Left ventricle myocardium inferior (tissue), 1 donor: ENCODE data around the gene ABCF3. TPM values are rescaled to one million over a fixed set of nuclear protein-coding genes. Genes with fewer than 3 reads are reported as not detected.
A peak's percentile ranks its signal among the peaks of the same experiment; 100 is the strongest.

Experiments used
- DNase-seq: peaks from one replicate; pipeline ENCODE4 v3.0.0-alpha.2; 2020
- H3K27ac ChIP-seq: fragments of 200-600 bp; replicated peaks from 2 replicates; pipeline ENCODE4 v1.8.0; 2021
- H3K27me3 ChIP-seq: fragments of 200-600 bp; 2 replicates; pipeline ENCODE4 v1.8.0; 2021; ENCODE audit warnings: low read depth
- H3K36me3 ChIP-seq: fragments of 200-600 bp; 2 replicates; pipeline ENCODE4 v1.8.0; 2021
- H3K4me1 ChIP-seq: fragments of 200-600 bp; 2 replicates; pipeline ENCODE4 v1.8.0; 2021
- H3K4me3 ChIP-seq: fragments of 200-600 bp; 2 replicates; pipeline ENCODE4 v1.8.0; 2021; ENCODE audit warnings: mild to moderate bottlenecking, moderate library complexity
- H3K9me3 ChIP-seq: fragments of 200-600 bp; replicated peaks from 2 replicates; pipeline ENCODE4 v1.8.0; 2021
- CTCF ChIP-seq: fragments of 200-600 bp; IDR thresholded peaks from 2 replicates; pipeline ENCODE4 v1.8.0; 2021; ENCODE audit warnings: antibody characterized with exemption, mild to moderate bottlenecking, borderline replicate concordance
- intact Hi-C: fragments of 100-400 bp; cut with micrococcal nuclease; formaldehyde crosslinking; loops from one replicate; pipeline ENCODE4 v1.11.0; 2022
- total RNA-seq: library from RNA; stranded (reverse); fragmentation: NEBNext Ultra II Directional; extraction: Animal tissue kit (Norgen Biotek cat#: 25700); gene quantifications from one replicate; pipeline ENCODE4 v1.2.1, GENCODE V29; 2021
- donor health status: DM: no; HTN: yes; CAD: no; lungs with severe emphysema.

Gene ABCF3
- total RNA-seq, 1 donor from 2014 or later: 70.2 TPM

GRCh38 chr3:184177331-184177731 is 8.7 kb upstream of the ABCF3 start:
- H3K36me3 ChIP-seq: peaks cover 59% of the 10 kb centered on the region
- no peak for TF ChIP-seq CTCF
- H3K9me3 ChIP-seq: no peaks in the 10 kb centered on the region
- no peak for DNase-seq
- H3K27me3 ChIP-seq: no peaks in the 10 kb centered on the region
- peaks cover 56% of the 10 kb centered on the region for H3K4me1 ChIP-seq
- H3K4me3 ChIP-seq: peak overlapping the region; percentile 92
- peak overlapping the region; percentile 95 for H3K27ac ChIP-seq
- intact Hi-C loops: no loop called here

GRCh38 chr3:184177767-184178306 is 8.2 kb upstream of the ABCF3 start:
- Histone ChIP-seq H3K36me3 (peaks cover 59% of the 10 kb centered on the region), H3K4me1 (peaks cover 56% of the 10 kb centered on the region), H3K4me3 (peak overlapping the region; percentile 92), H3K27ac (peak overlapping the region; percentile 95), H3K9me3 (no peaks in the 10 kb centered on the region), H3K27me3 (no peaks in the 10 kb centered on the region)
- TF ChIP-seq CTCF: no peak
- intact Hi-C loops: no loop called here
- no peak for DNase-seq

GRCh38 chr3:184178521-184179138 is 7.4 kb upstream of the ABCF3 start:
- Histone ChIP-seq H3K27me3 (no peaks in the 10 kb centered on the region), H3K36me3 (peaks cover 67% of the 10 kb centered on the region), H3K4me1 (peaks cover 53% of the 10 kb centered on the region), H3K27ac (no peak overlapping the region), H3K9me3 (no peaks in the 10 kb centered on the region), H3K4me3 (no peak overlapping the region)
- no peak for TF ChIP-seq CTCF
- intact Hi-C loops: no loop called here
- DNase-seq: no peak

GRCh38 chr3:184180165-184180564 is 5.8 kb upstream of the ABCF3 start:
- intact Hi-C loops: loop anchor here (10.0 kb wide), 1 partner anchor 65 kb away; the partner anchor contains the start of genes ALG3 and EEF1AKMT4
- no peak for TF ChIP-seq CTCF
- no peak for DNase-seq

GRCh38 chr3:184181596-184181995 is 4.4 kb upstream of the ABCF3 start:
- intact Hi-C loops: loop anchor here (10.0 kb wide), 1 partner anchor 63 kb away; the partner anchor contains the start of genes ALG3 and EEF1AKMT4
- Histone ChIP-seq H3K9me3 (no peaks in the 10 kb centered on the region), H3K27ac (no peak overlapping the region), H3K4me1 (peaks cover 42% of the 10 kb centered on the region), H3K36me3 (peaks cover 75% of the 10 kb centered on the region), H3K27me3 (no peaks in the 10 kb centered on the region), H3K4me3 (no peak overlapping the region)
- TF ChIP-seq CTCF: no peak
- no peak for DNase-seq

More at GRCh38 chr3:184180165-184180564, 5.8 kb upstream of the ABCF3 start:
- Histone ChIP-seq H3K27ac (no peak overlapping the region), H3K9me3 (no peaks in the 10 kb centered on the region), H3K4me3 (no peak overlapping the region), H3K4me1 (peaks cover 45% of the 10 kb centered on the region), H3K36me3 (peaks cover 75% of the 10 kb centered on the region), H3K27me3 (no peaks in the 10 kb centered on the region)
